Measurements from ENCODE around the gene RO60.

Gene RO60

GRCh38 chr1:193105821-193106177, 46.4 kb downstream of the RO60 start:
- DNase-seq (ENCODE audit: low read depth in 2 of 3, low spot score in 1 of 3), result no peak

- DNase-seq (ENCODE audit: low read depth in 2 of 3, low spot score in 1 of 3), result no peak
Observed at GRCh38 chr1:193108471-193108870, 49.1 kb downstream of the RO60 start.
